Spleen (tissue), 7 donors: ENCODE data around the gene VAV2.

Experiments
- CTCF ChIP-seq, 11 experiments: fragments of 200-600 bp in 7 of 11; fragments of 450-650 bp in 4 of 11; sonication (generic) in 4 of 11; IDR thresholded peaks in 8 of 11; conservative IDR thresholded peaks in 3 of 11; 1 replicate in 7 of 11; 2 replicates in 4 of 11; pipeline versions ENCODE4 v1.4.0 to v1.8.0; 2016 to 2021; ENCODE audit warnings: antibody characterized with exemption in 11 of 11, inconsistent platforms in 4 of 11, mild to moderate bottlenecking in 1 of 11
- POLR2A ChIP-seq, 3 donors: fragments of 450-650 bp; IDR thresholded peaks; one replicate each; pipeline ENCODE4 v1.5.1; 2017; ENCODE audit warnings: antibody characterized with exemption in 3 of 3, mild to moderate bottlenecking in 1 of 3
- donor health status: DM: no; HTN: no; CAD: no; lungs with moderate emphysema.
- donor health status: DM: no; HTN: no; CAD: no.
- donor health status: DM: no; HTN: no; CAD: no.

GRCh38 chr9:134004881-134005280 is 12.8 kb upstream of the VAV2 start:
- TF ChIP-seq CTCF (IDR thresholded peaks at IDR 0.05 in 8 of 11, conservative IDR thresholded peaks at IDR 0.05 in 3 of 11) (no peak), POLR2A (IDR thresholded peaks at IDR 0.05) (no peak)
